Lower lobe of right lung (tissue), 2 donors: ENCODE results near the gene PLPP2. TPM values are rescaled to one million over a fixed set of nuclear protein-coding genes. Genes with fewer than 3 reads are reported as not detected.

Source experiments
- ATAC-seq, 2 donors: fragments of 200-7000 bp; cut with Tn5 transposase; one replicate each; pipeline ENCODE4 v1.9.1; 2020 to 2022; ENCODE audit warnings: mild to moderate bottlenecking in 2 of 2, moderate library complexity in 2 of 2
- DNase-seq: peaks from one replicate; pipeline ENCODE4 v3.0.0-alpha.2; 2020
- H3K27ac ChIP-seq: fragments of 200-600 bp; one replicate; pipeline ENCODE4 v1.8.0; 2022
- H3K27me3 ChIP-seq: fragments of 200-600 bp; one replicate; pipeline ENCODE4 v1.8.0; 2022; ENCODE audit warnings: low read depth
- H3K36me3 ChIP-seq: fragments of 200-600 bp; one replicate; pipeline ENCODE4 v1.8.0; 2022; ENCODE audit warnings: mild to moderate bottlenecking
- H3K4me1 ChIP-seq: fragments of 200-600 bp; one replicate; pipeline ENCODE4 v1.8.0; 2022
- H3K4me3 ChIP-seq: fragments of 200-600 bp; one replicate; pipeline ENCODE4 v1.8.0; 2022; ENCODE audit warnings: mild to moderate bottlenecking
- H3K9me3 ChIP-seq: fragments of 200-600 bp; one replicate; pipeline ENCODE4 v1.8.0; 2022
- CTCF ChIP-seq: fragments of 200-600 bp; IDR thresholded peaks from one replicate; pipeline ENCODE4 v1.8.0; 2022; ENCODE audit warnings: antibody characterized with exemption, mild to moderate bottlenecking
- intact Hi-C: fragments of 100-400 bp; cut with DNase I; formaldehyde crosslinking; loops from one replicate; pipeline ENCODE4 v1.11.0; 2022
- total RNA-seq: library from RNA; stranded (reverse); fragmentation: NEBNext Ultra II Directional; extraction: Animal tissue kit (Norgen Biotek cat#: 25700); gene quantifications from one replicate; pipeline ENCODE4 v1.2.1, GENCODE V29; 2021
- donor health status: DM: no; HTN: yes; CAD: no; lungs with severe emphysema.

Gene PLPP2
- total RNA-seq, 1 donor from 2014 or later, result 11.7 TPM

DNA sequence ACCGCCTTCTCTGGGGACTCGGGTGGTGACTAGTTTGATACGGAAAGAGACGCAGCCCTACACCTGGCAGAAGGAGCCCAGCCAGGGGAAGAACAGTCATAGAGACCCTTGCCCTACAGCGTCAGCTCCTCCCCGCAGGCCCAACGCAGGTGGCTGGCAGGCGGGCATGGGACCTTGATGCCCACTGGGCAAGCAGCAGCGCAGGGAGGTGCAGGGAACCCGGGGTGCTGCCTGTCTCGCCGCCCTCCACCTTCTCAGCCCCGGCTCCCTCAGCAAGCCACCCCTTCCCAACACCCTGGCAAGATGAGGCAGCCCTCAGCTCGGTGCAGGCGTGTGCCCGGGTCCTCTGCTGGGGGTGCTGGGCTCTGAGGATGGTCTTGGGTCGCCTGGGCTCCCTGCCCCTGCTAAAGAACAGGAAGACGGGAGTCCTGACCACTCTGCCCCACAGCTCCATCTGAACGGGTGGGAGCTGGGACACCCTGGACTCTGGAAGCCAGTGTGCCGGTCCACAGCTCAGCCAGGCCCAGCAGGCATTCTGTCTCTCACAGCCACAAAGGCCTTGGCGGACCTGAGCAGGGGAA is 44.4 kb upstream of the PLPP2 start:
- no peak for DNase-seq
- Histone ChIP-seq H3K4me1 (peaks cover 14% of the 10 kb centered on the region), H3K4me3 (no peak overlapping the region), H3K36me3 (peaks cover 42% of the 10 kb centered on the region), H3K27ac (no peak overlapping the region), H3K9me3 (no peaks in the 10 kb centered on the region), H3K27me3 (no peaks in the 10 kb centered on the region)
- no peak for TF ChIP-seq CTCF
- ATAC-seq, result peak; percentile 9 to 23
- intact Hi-C loops, result no loop called here

DNA sequence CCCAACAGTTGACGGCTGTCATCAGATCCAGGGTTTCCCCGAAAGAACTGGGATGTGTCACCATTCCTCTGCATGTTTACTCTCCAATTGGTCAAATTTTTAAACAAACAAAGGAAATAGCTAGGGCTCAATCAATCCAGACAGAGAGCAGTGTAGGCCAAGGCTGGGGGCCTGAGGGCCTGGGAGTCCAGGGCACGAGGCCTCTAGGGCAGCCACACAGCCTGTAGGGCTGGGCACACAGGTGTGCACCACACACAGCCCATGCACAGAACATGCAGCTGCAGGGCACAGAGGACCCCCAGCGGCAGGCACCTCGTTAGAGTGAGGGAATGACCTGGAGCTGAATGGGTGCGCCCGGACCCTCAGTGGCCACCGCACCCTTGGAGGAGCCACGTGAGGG is 43.9 kb upstream of the PLPP2 start:
- Histone ChIP-seq H3K27me3 (no peaks in the 10 kb centered on the region), H3K9me3 (no peaks in the 10 kb centered on the region), H3K4me3 (no peak overlapping the region), H3K27ac (no peak overlapping the region), H3K36me3 (peaks cover 47% of the 10 kb centered on the region), H3K4me1 (peaks cover 12% of the 10 kb centered on the region)
- TF ChIP-seq CTCF, result no peak
- intact Hi-C loops, result no loop called here
- no peak for DNase-seq
- peak; percentile 28 to 50 for ATAC-seq

DNA sequence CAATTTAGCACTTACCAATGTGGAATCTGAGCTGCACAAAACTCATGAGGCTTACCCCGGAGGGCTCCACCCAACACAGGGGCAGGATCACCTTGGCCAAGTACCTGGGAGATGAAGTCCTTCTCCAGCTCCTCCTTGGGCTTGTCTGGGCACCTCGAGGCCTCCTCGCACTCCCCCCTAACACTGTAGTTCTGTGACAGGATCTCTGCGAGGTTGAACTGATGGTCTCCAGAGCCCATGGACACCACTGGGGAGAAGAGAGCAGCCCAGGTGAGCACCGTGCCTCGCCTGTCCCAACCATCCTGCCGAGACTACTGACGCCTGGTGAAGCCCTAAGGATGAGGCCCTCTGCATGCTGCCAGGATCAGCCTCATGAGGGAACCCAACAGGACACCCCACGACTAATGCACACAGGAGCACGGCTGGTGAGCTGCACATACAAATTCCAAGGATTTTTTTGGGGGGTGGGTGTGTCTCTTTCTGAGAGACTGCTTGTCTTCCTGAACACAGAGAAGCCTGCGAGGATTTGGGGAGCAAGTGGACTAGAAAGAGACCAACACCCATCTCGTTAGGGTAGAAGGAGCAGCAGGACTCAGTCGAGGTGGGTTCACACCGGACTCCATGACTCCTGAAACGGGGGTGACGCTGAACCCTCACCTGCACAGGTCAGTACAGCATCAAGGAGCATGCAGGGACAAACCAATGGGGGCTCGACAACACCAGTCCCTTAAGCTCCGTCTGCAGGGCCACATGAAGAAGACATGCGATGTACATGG is 43.3 kb upstream of the PLPP2 start:
- Histone ChIP-seq H3K4me3 (no peak overlapping the region), H3K9me3 (no peaks in the 10 kb centered on the region), H3K36me3 (peaks cover 51% of the 10 kb centered on the region), H3K4me1 (peaks cover 12% of the 10 kb centered on the region), H3K27ac (no peak overlapping the region), H3K27me3 (no peaks in the 10 kb centered on the region)
- ATAC-seq, result no peak
- intact Hi-C loops, result no loop called here
- DNase-seq, result no peak
- no peak for TF ChIP-seq CTCF

GRCh38 chr19:330503-330902 is 39.3 kb upstream of the PLPP2 start:
- ATAC-seq (no peak), DNase-seq (no peak)
- TF ChIP-seq CTCF, result no peak
- peaks cover 3% of the 10 kb centered on the region for H3K4me1 ChIP-seq
- no peaks in the 10 kb centered on the region for H3K9me3 ChIP-seq
- no peak overlapping the region for H3K27ac ChIP-seq
- H3K36me3 ChIP-seq, result peaks cover 82% of the 10 kb centered on the region
- no peaks in the 10 kb centered on the region for H3K27me3 ChIP-seq
- H3K4me3 ChIP-seq, result no peak overlapping the region
- intact Hi-C loops, result no loop called here

DNA sequence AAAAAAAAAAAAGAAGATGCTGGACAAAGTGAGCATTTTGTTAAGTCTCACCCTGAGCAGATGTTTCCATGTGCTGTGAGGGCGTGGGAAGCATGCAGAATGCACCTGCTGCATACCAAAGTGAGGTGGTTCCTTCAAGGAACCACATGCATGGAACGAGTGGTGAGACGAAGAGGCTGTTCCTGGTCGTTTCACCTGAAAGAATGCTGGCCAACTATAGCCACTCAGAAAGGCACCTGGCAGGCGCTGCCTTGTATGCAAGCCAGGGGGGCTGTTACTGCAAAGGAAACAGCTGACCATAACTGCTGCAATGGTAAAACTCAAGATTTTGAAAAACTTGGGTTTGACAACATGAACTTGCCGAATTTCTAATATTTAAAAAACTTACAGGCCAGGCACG is 38.7 kb upstream of the PLPP2 start:
- H3K4me1 ChIP-seq, result no peaks in the 10 kb centered on the region
- no peak overlapping the region for H3K4me3 ChIP-seq
- H3K9me3 ChIP-seq, result no peaks in the 10 kb centered on the region
- H3K27me3 ChIP-seq, result no peaks in the 10 kb centered on the region
- H3K27ac ChIP-seq, result no peak overlapping the region
- ATAC-seq (no peak), DNase-seq (no peak)
- no peak for TF ChIP-seq CTCF
- H3K36me3 ChIP-seq, result peaks cover 83% of the 10 kb centered on the region
- intact Hi-C loops, result no loop called here
